ENCODE results near the gene AANAT. TPM values are rescaled to one million over a fixed set of nuclear protein-coding genes. Genes with fewer than 3 reads are reported as not detected.

Gene AANAT
- total and polyA plus RNA-seq, 4 donors: not detected

DNA sequence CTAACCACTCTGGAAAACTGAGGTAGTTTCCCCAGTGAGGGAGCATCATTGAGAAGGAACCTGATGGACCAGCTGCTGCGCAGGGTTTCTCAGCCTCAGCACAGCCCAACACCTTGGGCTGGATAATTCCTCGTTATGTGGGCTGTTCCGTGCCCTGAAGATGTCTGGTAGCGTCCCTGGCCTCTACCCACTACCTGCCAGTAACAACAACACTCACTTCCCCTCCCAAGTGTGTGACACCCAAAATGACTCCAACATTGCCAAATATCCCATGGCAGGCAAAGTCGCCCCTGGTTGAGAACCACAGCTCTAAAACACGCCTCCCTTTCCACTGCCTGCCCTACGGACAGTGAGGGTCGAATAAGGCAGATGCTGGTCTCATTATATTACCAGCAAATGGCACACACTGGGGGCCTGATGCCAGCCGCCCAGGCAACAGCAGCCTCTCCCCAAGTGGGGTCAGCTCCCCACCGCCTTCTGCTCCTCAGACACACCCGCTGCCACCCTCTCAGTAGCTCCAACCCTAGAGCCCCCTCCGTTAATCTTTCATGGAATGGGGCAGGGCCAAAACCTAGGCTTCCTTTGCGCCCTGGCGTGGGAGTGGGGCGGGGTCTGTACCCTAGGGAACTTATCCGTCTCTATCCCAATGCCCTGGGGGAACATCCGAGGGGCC, 32.8 kb downstream of the AANAT start:
- Histone ChIP-seq H3K9ac (ENCODE audit: low read depth in 1 of 2, low read length in 2 of 2) (peak overlapping the region in 1 of 2 donors; percentile 32), H3K27ac (ENCODE audit: low read depth in 1 of 2, low read length in 2 of 2) (peak overlapping the region; percentile 64 to 86), H3K27me3 (ENCODE audit: control insufficient read depth in 4 of 4, insufficient read depth in 4 of 4, low read length in 3 of 4) (no peaks in the 10 kb centered on the region), H3K36me3 (ENCODE audit: control insufficient read depth in 4 of 4, insufficient read depth in 3 of 4, low read depth in 1 of 4, low read length in 3 of 4) (no peaks in the 10 kb centered on the region), H3K4me3 (ENCODE audit: low read depth in 1 of 3, low read length in 3 of 3) (peak overlapping the region; percentile 53 to 84 (median 65)), H3K9me3 (ENCODE audit: control insufficient read depth in 4 of 4, low read length in 3 of 4) (no peaks in the 10 kb centered on the region), H3K4me1 (ENCODE audit: control insufficient read depth in 4 of 4, insufficient read depth in 4 of 4, low read length in 3 of 4) (peaks cover 10 to 44% (median 24%) of the 10 kb centered on the region in 4 donors)
- TF ChIP-seq GABPA (IDR thresholded peaks at IDR 0.05 in 1 of 2, conservative IDR thresholded peaks at IDR 0.05 in 1 of 2) (no peak), SP1 (IDR thresholded peaks at IDR 0.05) (no peak), EGR1 (IDR thresholded peaks at IDR 0.05; ENCODE audit: low read depth in 2 of 2) (no peak), ZBTB33 (IDR thresholded peaks at IDR 0.05) (no peak), ATF3 (IDR thresholded peaks at IDR 0.05) (no peak), NR2F2 (IDR thresholded peaks at IDR 0.05) (no peak), MAX (IDR thresholded peaks at IDR 0.05) (no peak), FOXA1 (IDR thresholded peaks at IDR 0.05) (no peak), TAF1 (conservative IDR thresholded peaks at IDR 0.05) (no peak), RXRA (IDR thresholded peaks at IDR 0.05) (no peak), HNF4A (conservative IDR thresholded peaks at IDR 0.05) (no peak), HNF4G (IDR thresholded peaks at IDR 0.05) (no peak), YY1 (IDR thresholded peaks at IDR 0.05) (no peak), FOXA2 (IDR thresholded peaks at IDR 0.05) (no peak), JUND (IDR thresholded peaks at IDR 0.05) (no peak), RAD21 (IDR thresholded peaks at IDR 0.05) (no peak)
- TF ChIP-seq, protein P1, sequence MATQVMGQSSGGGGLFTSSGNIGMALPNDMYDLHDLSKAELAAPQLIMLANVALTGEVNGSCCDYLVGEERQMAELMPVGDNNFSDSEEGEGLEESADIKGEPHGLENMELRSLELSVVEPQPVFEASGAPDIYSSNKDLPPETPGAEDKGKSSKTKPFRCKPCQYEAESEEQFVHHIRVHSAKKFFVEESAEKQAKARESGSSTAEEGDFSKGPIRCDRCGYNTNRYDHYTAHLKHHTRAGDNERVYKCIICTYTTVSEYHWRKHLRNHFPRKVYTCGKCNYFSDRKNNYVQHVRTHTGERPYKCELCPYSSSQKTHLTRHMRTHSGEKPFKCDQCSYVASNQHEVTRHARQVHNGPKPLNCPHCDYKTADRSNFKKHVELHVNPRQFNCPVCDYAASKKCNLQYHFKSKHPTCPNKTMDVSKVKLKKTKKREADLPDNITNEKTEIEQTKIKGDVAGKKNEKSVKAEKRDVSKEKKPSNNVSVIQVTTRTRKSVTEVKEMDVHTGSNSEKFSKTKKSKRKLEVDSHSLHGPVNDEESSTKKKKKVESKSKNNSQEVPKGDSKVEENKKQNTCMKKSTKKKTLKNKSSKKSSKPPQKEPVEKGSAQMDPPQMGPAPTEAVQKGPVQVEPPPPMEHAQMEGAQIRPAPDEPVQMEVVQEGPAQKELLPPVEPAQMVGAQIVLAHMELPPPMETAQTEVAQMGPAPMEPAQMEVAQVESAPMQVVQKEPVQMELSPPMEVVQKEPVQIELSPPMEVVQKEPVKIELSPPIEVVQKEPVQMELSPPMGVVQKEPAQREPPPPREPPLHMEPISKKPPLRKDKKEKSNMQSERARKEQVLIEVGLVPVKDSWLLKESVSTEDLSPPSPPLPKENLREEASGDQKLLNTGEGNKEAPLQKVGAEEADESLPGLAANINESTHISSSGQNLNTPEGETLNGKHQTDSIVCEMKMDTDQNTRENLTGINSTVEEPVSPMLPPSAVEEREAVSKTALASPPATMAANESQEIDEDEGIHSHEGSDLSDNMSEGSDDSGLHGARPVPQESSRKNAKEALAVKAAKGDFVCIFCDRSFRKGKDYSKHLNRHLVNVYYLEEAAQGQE (IDR thresholded peaks at IDR 0.05): no peak
- TF ChIP-seq, protein P2, sequence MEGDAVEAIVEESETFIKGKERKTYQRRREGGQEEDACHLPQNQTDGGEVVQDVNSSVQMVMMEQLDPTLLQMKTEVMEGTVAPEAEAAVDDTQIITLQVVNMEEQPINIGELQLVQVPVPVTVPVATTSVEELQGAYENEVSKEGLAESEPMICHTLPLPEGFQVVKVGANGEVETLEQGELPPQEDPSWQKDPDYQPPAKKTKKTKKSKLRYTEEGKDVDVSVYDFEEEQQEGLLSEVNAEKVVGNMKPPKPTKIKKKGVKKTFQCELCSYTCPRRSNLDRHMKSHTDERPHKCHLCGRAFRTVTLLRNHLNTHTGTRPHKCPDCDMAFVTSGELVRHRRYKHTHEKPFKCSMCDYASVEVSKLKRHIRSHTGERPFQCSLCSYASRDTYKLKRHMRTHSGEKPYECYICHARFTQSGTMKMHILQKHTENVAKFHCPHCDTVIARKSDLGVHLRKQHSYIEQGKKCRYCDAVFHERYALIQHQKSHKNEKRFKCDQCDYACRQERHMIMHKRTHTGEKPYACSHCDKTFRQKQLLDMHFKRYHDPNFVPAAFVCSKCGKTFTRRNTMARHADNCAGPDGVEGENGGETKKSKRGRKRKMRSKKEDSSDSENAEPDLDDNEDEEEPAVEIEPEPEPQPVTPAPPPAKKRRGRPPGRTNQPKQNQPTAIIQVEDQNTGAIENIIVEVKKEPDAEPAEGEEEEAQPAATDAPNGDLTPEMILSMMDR (IDR thresholded peaks at IDR 0.05; ENCODE audit: low read depth, low read length, missing input control): no peak
- 73% methylated on average over 17 of the region's 17 CpGs for WGBS
- no peak for DNase-seq (ENCODE audit: low spot score)

Measured in liver (tissue), 9 donors.